Erythroblast (primary cell): ENCODE results near the gene RPL7A.

Source experiments
- GATA1 ChIP-seq: IDR thresholded peaks from 2 replicates; pipeline ENCODE4 v1.6.1; 2011; ENCODE audit warnings: low read depth, mild to moderate bottlenecking, control low read depth, low read length, moderate library complexity
- POLR2A ChIP-seq: IDR thresholded peaks from 2 replicates; pipeline ENCODE4 v1.6.1; 2011; ENCODE audit warnings: mild to moderate bottlenecking, low read length

- TF ChIP-seq POLR2A: no peak
- TF ChIP-seq GATA1: no peak
Measured at GRCh38 chr9:133334161-133334560, 13.9 kb upstream of the RPL7A start.
